EL (cell line): ENCODE data around the gene MYOM1.

Experiments
- DNase-seq: peaks from one replicate; pipeline ENCODE4 v3.0.0-alpha.2; 2016

MYOM1 gene

GRCh38 chr18:3219631-3220335, at the start of gene MYOM1:
Gene MYOM1 (minus strand): TSS chr18:3219968. CDS start chr18:3215223, 4,745 bp downstream.
- no peak for DNase-seq

DNA sequence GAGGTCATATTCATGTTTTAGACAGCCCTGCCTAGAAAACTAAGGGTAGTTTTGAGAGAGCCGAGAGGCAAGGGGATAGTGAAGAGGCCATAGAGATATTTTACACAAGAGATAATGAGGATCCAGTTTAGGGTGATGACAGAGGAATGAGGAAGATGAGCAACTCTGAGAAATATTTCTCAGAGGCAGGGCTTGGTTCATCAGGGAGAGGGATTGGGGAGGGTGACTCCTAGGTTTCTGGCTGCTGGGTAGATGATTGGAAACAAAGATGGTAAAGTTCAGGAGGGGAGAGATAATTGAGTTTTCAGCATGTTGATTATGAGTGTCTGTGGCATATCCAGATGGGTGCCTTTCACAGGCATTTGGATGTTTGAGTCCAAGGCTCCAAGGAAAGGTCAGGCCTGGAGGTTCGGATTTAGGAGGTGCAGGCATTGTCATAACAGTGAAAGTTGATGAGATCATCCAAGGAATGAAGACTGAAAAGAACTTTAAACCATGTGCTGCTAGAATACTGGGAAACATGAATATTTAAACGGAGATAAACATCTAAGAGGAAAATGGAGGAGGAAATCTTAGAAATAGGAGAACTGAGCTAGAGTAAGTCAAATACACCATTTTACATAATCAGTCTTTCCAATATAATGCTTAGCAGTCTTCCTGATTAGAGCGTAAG, 49.6 kb upstream of the MYOM1 start:
- DNase-seq: peak; percentile 88

- DNase-seq: no peak
These were observed 48.5 kb upstream of the MYOM1 start for GRCh38 chr18:3268306-3268705.

GRCh38 chr18:3266062-3266608, 46.4 kb upstream of the MYOM1 start:
- DNase-seq: no peak

DNA sequence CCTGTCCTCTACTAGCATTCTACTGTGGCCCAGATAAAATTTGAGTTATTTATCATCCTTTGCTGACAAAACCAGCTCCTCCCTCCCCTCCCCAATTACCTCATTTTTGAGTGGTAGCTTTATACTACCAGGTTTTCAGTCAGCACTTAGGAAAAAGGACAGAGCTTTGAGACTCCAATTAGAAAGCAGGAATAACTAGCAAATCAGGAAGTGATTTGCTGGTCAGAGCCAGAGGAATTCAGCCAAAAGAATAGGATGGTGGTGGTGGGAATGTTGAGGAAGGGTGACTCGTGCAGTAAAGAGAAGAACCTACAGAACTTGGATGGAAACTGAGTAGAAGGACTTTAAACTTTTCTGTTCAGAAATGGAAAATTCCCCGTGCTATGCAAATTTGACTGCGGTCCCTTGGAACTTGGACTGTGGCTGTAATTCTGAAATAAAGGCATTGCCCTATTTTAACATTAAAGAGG, 45.8 kb upstream of the MYOM1 start:
- peak; percentile 70 for DNase-seq

- DNase-seq: peak; percentile 56
These were observed 44.6 kb upstream of the MYOM1 start for GRCh38 chr18:3264362-3264761.

DNA sequence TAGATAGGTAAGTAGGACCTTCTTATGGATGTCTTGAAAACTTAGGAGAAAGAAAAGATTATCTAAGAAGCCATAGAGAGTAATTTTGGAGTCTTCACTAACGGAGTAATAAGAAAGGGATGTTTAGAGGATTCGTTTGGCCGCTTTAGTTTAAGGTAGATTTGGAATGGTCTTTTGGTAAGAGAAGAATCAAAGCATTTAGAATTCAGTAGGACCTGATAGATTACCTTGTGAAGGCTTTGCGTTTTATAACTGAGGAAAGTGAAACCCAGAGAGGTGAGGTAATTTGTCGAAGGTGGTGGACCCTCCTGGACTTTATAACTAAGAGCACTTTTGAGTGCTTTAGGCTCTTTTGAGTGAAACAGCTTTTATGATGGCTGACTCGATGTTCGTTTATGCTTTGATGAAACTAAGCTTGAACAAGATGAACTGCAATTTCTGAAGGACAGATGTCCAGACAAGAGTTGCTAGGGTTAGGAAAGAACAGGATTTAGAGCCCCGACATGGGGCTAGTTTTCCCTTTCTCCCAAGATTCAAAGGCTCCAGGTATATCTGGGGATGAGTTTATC, 43.4 kb upstream of the MYOM1 start:
- no peak for DNase-seq

DNA sequence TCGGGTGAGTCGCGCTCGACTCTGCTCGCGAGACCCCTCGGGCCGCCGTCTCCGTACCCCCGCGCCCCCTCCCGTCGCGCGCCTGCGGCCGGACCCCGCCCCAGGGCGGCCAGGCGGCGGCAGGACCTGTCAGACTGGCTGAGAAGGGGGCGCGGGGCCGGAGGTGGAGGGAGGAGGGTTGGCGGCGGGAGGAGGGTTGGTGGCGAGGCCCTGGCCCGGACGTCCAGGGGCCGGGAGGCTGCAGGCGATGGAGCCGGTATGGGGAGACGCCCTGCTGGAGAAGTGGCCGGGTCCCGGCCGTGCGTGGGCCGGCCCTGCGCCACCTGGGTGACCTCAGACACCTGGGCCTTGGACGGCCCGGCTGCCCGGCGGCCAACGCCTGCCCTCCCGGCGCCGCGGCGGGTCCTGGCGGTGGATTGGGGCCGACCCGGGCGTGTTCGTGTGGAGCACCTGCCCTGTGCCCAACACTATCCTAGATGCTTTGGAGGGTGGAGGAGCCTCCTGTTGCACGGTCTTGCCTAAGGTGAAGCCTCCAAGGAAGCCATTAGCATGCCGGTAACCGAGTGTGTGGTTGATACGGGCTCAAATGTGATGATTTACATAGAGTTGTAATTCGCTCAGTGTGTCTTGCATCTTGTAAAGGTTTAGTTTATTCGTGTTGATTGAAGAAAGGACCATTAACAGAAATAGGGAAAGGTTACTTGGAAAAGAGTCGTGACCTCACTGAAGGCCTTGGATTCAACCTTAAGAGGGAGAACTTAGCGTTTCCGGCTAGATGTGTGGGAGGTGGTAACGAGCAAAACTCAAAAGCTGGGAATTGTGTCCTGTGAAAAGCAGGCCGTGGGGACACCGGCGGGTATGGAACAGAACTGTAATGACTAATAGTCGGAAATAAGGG, 42.7 kb upstream of the MYOM1 start:
- peak; percentile 39 for DNase-seq

DNA sequence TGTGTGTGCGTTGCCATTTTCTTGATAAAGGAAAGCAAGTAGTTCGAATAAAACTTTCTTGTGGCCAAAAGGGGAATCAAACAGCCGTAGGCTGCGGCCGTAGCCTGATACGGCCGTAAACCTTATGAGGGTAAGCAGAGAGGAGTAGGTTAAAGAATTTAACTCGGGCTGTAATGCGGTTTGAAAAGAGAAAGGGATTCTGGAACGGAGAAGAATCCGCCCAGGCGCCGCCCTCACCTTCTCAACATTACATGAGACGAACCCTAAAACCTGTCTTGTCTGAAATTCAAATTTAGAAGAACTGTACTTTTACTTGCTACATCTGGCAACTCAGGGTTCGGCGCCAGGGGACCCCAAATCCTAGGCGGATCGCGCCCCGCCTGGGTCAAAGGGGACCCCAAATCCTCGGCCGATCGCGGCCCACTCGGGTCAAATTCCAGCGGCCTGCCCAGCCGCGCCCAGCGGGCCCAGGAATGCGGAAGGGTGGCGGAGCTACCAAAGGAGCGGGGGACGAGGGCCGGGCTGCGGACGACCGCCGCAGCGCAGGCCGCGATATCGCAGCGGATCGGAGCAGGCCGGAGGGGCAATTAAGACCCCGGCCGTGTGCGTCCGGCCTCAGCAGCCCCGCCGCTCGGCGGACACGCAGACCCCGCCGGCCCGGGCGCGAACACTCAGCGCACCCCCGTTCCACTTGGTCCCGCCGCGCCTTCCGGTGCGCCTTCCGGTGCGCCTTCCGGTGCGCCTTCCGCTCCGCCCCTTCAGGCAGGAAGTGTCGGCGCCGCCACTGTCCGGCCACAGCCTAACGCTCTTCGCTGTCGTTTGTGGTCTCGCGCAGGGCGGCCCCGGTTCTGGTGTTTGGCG, 41.8 kb upstream of the MYOM1 start, which contains the start of gene MYL12B:
MYL12B (plus strand) TSS at position 761 of the 861 bp plus-strand sequence. CDS start 10,766 bp downstream, outside the sequence.
- DNase-seq: peak; percentile 86

DNA sequence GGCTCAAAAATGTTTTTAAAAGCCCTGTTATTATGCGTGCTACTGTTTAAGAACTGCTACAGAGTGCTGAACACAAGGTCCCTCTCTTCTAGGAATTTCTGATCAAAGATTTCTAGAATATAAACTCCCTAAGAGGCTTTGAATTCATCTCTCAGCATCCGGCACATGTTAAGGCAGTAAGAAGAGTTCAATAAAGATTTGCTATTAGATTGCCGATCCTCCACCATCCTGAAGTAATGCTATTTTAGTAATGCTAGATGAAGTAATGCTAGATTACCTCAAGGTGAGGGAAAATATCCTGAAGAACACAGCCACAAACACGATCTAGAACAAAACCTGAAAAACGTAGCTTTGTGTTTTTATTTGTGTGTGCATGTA, 41.2 kb upstream of the MYOM1 start:
- DNase-seq: no peak

GRCh38 chr18:3257627-3258120, 37.9 kb upstream of the MYOM1 start:
- no peak for DNase-seq

DNA sequence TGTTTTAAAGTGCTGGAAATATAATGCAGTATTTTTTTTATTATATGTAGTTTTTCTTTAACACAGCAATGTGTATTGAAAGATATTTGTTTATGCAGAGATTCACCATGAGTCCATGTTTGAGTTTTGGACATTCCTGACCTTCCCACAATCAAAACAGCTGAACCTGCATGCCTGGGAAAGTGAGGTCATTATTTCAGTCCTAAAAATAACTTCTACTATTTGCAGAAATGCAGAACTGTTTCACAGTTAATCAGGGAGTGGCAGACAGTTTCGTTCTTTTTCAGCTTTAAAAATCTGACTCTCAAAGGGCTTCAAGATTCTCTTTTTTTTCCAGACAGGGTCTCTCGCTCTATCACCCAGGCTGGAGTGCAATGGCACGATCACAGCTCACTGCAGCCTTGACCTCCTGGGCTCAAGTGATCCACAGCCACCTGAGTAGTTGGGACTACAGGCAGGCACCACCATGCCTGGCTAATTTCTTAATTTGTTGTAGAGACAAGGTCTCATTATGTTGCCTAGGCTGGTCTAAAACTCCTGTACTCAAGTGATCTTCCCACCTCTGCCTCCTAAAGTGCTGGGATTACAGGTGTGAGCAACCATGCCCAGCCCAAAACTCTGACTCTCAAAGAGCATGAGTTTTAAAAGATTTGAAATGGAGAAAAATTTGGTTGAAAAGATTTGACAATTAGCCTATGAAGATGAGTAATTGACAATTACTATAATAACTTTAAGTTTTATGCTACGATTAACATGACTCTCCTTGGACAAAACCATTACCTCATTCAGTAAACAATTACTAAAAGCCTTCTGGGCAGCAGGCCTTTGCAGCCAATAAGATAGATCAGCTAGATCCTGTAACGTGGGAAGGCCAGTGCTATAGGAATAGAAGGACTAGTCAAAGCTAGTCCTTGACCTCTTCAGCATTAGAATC, 37.2 kb upstream of the MYOM1 start:
- peak; percentile 82 for DNase-seq

- no peak for DNase-seq
These were observed 35.9 kb upstream of the MYOM1 start for GRCh38 chr18:3255611-3256165.

DNA sequence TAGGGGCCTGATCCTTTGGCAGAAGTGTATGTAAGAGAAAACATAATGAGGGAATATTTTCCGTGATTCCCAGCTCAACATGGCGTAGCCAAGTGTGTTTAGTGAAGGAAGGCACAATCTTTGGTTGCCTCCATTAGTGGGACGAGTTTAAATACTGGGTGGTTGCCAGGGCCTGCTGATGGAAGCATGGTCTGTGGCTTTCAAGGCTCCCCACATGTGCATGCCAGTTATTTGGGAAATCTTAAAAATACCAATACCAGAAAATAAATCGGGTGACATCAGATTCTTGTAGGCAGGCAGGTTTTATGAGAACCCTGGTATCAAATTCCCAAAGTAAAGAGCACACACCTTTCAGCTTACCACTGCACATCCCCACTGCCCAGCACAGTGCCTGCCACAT, 35.0 kb upstream of the MYOM1 start:
- DNase-seq: peak; percentile 21

- DNase-seq: no peak
These were observed 33.1 kb upstream of the MYOM1 start for GRCh38 chr18:3252843-3253242.

DNA sequence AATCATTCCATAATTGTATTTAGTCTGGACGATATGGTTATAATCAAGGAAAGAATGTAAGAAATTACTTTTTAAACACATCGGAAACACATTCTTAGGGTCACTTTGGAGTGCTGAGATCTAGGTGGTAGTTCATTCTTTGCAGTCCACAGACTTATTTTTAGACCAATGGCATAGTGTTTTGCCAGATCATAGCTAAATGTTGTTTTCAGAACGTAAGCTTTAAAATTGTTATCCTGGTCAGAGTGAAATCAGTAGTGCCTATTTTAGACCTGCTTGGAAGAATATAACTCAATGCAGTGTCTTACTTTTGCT, 32.2 kb upstream of the MYOM1 start:
- peak; percentile 60 for DNase-seq

DNA sequence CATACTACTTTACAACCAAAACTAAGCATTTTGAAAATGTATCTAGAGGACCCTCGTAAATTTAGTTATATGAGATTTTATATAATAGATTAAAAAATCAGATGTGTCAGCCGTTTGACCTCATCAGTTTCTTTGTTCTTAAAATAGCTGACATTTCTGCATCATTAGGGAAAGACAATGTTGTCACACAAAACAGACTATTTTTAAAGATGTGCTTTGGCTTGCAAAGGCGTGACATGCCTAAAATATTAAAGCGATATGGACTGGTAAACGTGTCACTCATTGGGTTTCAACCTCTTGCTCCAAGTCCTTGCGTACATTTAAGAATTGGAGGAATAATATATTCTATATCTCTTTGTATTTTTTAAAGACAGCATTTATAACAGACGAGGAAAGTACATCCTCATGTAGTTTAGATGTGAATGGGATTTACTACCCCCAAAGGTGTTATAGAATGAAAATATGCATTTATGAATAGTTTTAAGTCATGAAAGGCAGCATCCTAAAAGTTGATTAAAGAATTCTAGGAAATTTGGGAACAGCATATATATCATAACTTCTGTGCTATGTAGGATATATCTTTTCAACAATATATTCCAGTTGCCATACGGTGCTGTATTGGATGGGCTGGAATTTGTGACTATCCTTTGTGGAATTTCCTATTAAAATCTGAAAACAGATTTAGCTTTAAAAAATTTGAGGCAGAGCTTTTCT, 31.6 kb upstream of the MYOM1 start:
- peak; percentile 21 for DNase-seq

DNA sequence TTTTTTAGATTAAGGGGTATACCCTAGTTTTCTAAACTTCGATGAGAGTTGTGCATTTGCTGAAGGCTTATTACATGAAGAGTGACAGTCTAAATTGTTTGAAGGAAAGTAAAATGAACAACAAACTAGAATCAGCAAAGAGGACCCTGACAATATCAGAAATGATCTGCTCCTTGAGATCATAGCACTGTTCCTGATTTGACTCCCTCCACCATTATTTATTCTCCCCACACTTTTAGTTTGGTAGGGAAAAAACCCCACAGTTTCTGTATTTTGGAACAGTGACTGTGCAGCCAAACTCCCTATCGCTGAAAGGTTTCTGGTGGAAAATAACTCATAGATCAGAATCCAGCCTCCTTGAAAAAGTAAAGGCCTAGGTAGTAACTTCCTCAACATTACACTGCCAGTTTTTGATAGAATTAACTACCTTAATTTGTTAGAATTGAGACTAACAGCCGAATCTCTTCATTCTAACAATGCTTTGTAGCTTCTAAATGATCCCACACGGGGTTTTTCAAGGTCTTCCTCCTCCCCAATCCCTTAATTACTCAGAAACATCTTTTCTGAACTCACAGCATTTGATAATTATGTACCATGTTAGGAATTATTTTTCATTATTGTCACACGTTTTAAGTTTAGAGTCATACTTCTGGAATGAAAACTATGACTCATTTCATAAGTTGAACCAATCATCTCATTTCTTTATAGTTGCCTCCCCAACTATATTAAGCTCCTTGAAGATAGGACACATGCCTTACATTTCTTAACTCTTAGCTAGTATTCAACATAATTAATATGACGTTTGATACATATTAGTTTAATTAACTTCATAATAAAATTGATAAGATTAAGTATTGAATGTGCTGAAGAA, 30.7 kb upstream of the MYOM1 start:
- DNase-seq: peak; percentile 87
